ENCODE data around the gene ECT2L.

ECT2L gene

GRCh38 chr6:138953451-138953850 is 157.6 kb downstream of the ECT2L start:
- in situ Hi-C loops (cut with MboI; ENCODE audit: low pct_unique_long_range_greater_than_20kb, low sequenced_read_pairs, unreplicated experiment) = no loop called here
- no peak for DNase-seq (ENCODE audit: low spot score)
- TF ChIP-seq CTCF (IDR thresholded peaks at IDR 0.05; ENCODE audit: extremely low read depth, insufficient read depth, missing control alignments) = no peak
